Cerebellar cortex (tissue), 1 donor: ENCODE data around the gene HEATR1.
"Not testable (repeated sequence)": the region's sequence is repeated elsewhere in the genome, so short reads cannot be mapped to it uniquely, and the experiment has no call there.

Experiments
- DNase-seq: peaks from one replicate; pipeline ENCODE4 v3.0.0-alpha.2; 2015; ENCODE audit warnings: low spot score

The HEATR1 gene

DNA sequence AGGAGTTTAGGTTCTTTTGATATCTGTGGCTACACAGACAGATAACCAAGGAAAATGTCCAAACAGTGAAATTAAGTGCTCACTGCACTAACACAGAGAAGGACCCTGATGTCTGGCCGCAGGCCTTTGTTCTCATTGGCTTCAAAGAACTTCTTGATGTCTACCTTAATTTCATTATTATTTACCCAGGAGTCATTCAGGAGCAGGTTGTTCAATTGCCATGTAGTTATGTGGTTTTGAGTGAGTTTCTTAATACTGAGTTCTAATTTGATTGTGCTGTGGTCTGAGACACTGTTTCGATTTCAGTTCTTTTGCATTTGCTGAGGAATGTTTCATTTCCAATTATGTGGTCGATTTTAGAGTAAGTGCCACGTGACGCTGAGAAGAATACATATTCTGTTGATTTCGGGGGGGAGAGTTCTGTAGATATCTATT lies 95.7 kb downstream of the HEATR1 start:
- DNase-seq, result no peak

DNA sequence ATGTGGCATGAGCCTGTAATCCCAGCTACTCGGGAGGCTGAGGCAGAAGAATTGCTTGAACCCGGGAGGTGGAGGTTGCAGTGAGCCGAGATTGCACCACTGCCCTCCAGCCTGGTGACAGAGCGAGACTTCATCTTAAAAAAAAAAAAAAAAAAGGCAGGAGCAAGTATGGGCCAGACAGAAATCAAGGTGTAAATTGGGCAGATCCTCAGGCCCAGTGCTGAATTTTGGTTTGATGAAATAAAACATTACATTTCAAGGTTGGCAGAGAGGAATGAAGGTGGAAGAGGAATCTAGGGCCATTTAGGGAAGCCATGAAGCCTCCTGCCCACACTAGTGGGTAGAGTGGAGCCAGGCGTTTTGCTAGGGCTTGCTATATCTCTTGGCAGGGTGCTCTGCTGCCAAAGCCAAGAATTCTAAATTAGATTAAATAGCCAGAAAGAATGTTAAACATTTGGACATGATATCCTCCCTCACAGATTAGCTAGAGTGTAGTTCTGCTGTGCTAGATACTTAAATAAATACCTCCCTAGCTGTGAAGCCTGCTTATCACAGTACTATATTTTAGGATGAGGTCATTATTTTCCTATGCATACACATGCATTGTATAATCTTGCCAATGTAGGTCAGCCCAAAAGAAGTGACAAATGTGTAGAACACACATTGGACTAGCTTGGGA lies 97.2 kb downstream of the HEATR1 start:
- no peak for DNase-seq

DNA sequence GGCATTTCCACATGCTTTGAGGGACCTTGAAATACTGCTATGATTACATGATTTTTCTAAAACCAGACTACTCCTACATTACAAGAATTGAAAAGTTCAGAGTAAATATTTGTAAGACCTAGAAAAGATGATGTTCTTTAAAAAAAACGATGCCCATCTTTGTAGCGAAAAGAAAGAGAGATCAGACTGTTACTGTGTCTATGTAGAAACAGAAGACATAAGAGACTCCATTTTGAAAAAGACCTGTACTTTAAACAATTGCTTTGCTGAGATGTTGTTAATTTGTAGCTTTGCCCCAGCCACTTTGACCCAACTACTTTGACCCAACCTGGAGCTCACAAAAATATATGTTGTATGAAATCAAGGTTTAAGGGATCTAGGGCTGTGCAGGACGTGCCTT lies 100.0 kb downstream of the HEATR1 start:
- not testable (repeated sequence) for DNase-seq

DNA sequence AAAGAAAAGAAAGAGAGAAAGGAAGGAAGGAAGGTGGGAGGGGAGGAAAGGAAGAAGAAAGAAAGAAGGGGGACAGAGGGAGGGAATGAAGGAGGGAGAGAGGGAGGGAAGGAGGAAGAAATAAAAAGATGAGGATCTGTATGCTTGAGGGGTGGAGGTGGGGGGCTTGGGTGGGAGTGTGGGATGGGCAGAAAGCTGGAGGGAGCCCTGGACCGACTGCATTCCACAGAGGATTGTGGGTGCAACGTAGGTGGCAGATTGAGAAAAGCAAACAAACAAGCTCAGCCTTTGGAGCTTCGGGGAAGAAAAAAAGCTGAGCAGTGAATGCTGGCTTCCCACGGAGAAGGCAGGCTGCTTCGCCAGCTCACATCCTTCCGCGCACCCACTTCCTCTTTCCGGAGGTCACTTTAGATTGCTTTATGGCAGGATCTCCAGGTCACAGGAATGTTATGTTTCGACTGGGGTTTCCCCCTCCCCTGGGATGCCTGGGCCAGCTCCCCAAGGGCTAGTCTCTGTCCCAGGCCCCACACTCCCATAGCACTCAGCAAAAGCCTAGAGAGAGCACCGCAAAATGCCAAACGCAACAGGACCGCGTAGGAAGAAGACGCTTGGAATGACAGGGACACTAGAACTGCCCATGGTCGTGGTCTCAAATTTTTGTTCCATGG lies 101.2 kb downstream of the HEATR1 start:
- peak; percentile 20 for DNase-seq

DNA sequence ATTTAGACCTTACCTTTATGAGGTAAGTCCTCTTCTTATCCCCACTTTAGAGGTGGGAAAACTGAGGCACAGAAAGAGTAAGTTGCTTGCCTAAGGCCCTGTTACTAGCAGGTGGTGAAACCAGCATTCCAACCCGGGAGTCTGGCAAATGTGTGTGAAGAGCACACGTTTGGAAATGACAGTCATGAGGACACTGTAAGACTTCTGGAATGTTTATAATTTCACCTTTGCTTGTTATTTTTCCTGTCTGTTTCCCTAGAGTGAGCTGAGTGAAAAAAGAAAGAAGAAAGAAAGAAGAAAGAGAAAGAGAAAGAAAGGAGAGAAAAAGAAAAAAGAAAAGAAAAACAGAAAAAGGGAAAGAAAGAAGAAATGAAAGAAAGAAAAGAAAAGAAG lies 101.7 kb downstream of the HEATR1 start:
- no peak for DNase-seq

DNA sequence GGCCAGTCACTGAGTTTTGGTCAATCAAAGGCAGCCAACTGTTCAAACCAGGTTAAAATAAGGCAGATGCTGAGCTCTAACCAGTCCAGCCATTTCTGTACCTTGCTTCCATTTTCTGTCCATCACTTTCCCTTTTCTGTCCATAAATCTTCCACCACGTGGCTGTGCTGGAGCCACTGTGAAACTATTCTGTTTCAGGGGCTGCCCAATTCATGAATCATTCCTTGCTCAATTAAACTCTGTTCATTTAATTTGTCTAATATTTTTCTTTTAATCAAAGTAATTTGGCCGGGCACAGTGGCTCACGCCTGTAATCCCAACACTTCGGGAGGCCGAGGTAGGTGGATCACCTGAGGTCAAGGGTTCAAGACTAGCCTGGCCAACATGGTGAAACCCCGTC lies 103.2 kb downstream of the HEATR1 start:
- no peak for DNase-seq
